Suprapubic skin (tissue), 4 donors: ENCODE data around the gene USH1C. TPM values are rescaled to one million over a fixed set of nuclear protein-coding genes. Genes with fewer than 3 reads are reported as not detected.

ENCODE experiments used
- DNase-seq, 2 donors: peaks; one replicate each; pipeline ENCODE4 v3.0.0-alpha.2; 2019; ENCODE audit warnings: low spot score in 2 of 2
- H3K27ac ChIP-seq: fragments of 200-600 bp; sonication (generic); one replicate; pipeline ENCODE4 v1.5.1; 2019
- H3K27me3 ChIP-seq: fragments of 200-600 bp; sonication (generic); one replicate; pipeline ENCODE4 v1.5.1; 2019
- H3K36me3 ChIP-seq: fragments of 200-600 bp; sonication (generic); one replicate; pipeline ENCODE4 v1.5.1; 2019
- H3K4me1 ChIP-seq: fragments of 200-600 bp; sonication (generic); one replicate; pipeline ENCODE4 v1.5.1; 2019
- H3K4me3 ChIP-seq: fragments of 200-600 bp; sonication (generic); one replicate; pipeline ENCODE4 v1.5.1; 2019; ENCODE audit warnings: mild to moderate bottlenecking
- H3K9me3 ChIP-seq: fragments of 200-600 bp; sonication (generic); one replicate; pipeline ENCODE4 v1.5.1; 2019
- CTCF ChIP-seq, 2 donors: fragments of 200-600 bp in 1 of 2; fragments of 450-650 bp in 1 of 2; sonication (generic) in 1 of 2; IDR thresholded peaks; one replicate each; pipeline ENCODE4 v1.5.1; 2016 to 2019; ENCODE audit warnings: antibody characterized with exemption in 2 of 2, mild to moderate bottlenecking in 1 of 2, moderate library complexity in 1 of 2
- EP300 ChIP-seq: sonication (generic); formaldehyde crosslinking; IDR thresholded peaks from one replicate; pipeline ENCODE4 v1.6.1; 2017; ENCODE audit warnings: antibody characterized with exemption
- POLR2A ChIP-seq, 2 donors: fragments of 450-650 bp; IDR thresholded peaks; one replicate each; pipeline ENCODE4 v1.6.1; 2017; ENCODE audit warnings: antibody characterized with exemption in 2 of 2, mild to moderate bottlenecking in 2 of 2, moderate library complexity in 2 of 2
- POLR2AphosphoS5 ChIP-seq, 3 donors: sonication (generic); formaldehyde crosslinking; IDR thresholded peaks; one replicate each; pipeline ENCODE4 v1.6.1; 2017; ENCODE audit warnings: antibody characterized with exemption in 3 of 3
- WGBS: methylation state at CpG from one replicate; pipeline ENCODE4 v1.1.5; 2018; 5-methylcytosine and 5-hydroxymethylcytosine counted together
- total RNA-seq, 4 donors: library from RNA; depleted of rRNA; stranded (reverse); fragments of >200 nt; gene quantifications; one replicate each; pipeline ENCODE4 v1.1.0, GENCODE V29; 2016

The USH1C gene
- total RNA-seq, 4 donors from 2014 or later: not detected

DNA sequence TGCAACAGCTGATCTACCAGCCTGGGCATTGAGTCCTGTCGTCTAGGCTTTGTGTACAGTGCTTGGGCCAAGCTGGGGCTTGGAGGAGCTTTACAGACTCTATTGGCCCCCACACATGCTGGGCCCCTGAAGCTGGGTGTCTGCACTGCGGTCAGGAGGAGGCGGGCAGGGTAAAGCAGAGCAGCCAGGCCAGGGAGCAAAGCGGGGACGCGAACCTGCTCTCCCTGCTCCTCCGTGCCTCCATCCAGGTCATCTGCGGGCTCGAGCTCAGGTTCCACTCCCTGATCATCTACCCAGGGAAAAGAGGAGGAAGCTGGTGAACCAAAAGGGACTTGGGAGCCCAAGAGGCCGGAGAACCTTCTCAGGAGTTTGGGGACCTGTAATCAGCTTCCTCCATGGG lies 27.0 kb downstream of the USH1C start:
- Histone ChIP-seq H3K9me3 (no peaks in the 10 kb centered on the region), H3K4me3 (no peak overlapping the region), H3K36me3 (no peaks in the 10 kb centered on the region), H3K4me1 (no peaks in the 10 kb centered on the region), H3K27ac (no peak overlapping the region), H3K27me3 (peaks cover 5% of the 10 kb centered on the region)
- DNase-seq: no peak
- TF ChIP-seq CTCF (IDR thresholded peaks at IDR 0.05) (no peak), POLR2AphosphoS5 (IDR thresholded peaks at IDR 0.05) (no peak)
- 88% methylated on average over 6 of the region's 10 CpGs for WGBS

DNA sequence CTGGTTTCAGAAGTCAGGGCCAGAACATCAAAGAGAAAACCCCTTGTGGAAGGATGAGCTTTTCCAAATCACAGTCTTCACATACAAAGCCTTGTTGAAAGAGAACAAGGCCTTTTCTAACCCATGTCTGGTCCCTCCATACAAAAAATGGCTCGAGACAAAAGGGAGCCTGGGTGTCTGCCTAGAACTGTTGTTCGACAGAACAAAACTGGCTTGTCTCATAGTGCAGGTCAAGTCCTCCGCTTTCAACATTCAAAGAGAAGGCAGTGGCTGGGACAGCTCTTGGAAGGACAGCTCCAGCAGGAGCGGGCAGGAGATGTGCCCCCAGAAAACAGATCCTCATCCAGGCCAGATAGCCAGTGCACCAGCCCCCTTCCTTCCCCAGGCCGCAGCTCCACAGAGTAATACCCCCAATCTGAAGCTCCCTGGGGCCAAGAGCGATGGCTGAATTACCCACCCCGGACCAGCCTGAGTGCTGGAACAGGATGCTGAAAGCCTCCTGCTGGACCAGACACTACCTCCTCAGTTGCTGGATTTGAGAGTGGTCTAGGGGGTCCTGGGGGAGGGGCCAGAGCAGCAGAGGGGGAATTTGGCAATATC lies 27.6 kb downstream of the USH1C start:
- DNase-seq: no peak
- 88% methylated on average over 5 of the region's 7 CpGs for WGBS
- TF ChIP-seq POLR2A (IDR thresholded peaks at IDR 0.05): no peak
- TF ChIP-seq POLR2AphosphoS5 (IDR thresholded peaks at IDR 0.05): no peak
- TF ChIP-seq EP300: no peak
- TF ChIP-seq CTCF (IDR thresholded peaks at IDR 0.05): no peak
- Histone ChIP-seq H3K4me3 (no peak overlapping the region), H3K9me3 (no peaks in the 10 kb centered on the region), H3K27ac (no peak overlapping the region), H3K27me3 (peaks cover 5% of the 10 kb centered on the region), H3K36me3 (no peaks in the 10 kb centered on the region), H3K4me1 (no peaks in the 10 kb centered on the region)

DNA sequence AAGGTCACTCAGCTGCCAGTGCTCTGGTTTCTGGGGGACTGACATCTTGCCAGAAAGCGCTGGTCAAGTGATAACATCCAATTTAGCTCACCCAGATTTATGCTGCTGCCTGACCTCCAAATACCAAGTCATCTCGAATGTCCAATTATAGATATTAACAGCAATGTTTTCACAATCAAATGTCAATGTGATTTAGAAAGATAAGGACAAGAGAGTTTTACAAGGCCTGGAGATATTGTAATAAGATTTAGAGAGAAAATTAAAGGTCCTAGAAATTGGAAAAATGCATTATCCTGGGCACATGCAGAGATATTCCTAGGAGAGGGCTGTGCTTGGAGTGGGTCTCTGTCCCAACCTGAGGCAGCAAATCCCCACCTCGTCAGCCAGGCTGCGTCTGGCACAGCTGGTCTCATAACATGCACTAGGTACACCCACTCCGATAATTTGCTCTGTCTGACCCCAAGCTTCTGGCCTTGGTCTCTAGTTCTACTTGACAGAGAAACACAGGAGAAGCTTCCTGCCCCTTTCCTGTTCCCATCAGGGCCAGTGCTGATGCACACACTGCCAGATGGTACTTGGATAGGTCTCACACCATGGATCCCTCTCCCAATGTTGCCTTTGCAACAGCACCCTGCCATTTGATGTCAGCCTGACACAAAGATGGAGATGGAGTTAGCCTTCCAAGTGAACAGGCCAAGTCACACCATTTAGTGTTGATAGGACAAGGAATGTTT lies 28.6 kb downstream of the USH1C start:
- TF ChIP-seq CTCF (IDR thresholded peaks at IDR 0.05): no peak
- TF ChIP-seq EP300: no peak
- no peak for TF ChIP-seq POLR2AphosphoS5 (IDR thresholded peaks at IDR 0.05)
- no peak for TF ChIP-seq POLR2A (IDR thresholded peaks at IDR 0.05)
- 61% methylated on average over 5 of the region's 5 CpGs for WGBS
- no peak for DNase-seq

DNA sequence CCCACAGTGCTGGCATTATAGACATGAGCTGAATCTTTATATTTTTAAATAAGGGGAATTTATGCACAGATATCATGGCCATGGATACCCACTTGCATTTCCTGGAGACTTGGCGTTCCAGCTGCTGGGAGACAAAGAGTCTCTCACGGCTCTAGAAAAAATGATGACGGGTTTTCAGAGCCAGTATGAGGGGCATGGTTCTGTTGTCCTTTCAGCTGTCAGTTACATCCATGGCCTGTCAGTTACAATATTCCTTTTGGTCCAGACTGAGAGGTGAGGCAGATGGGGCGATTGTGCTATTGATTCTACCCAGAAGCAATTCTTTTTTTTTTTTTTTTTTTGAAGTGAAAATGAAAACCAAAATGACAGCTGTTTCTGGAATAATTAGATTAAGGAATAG lies 29.7 kb downstream of the USH1C start:
- Histone ChIP-seq H3K36me3 (no peaks in the 10 kb centered on the region), H3K27ac (no peak overlapping the region), H3K4me1 (no peaks in the 10 kb centered on the region), H3K9me3 (no peaks in the 10 kb centered on the region), H3K27me3 (peaks cover 10% of the 10 kb centered on the region), H3K4me3 (no peak overlapping the region)
- DNase-seq: no peak
- WGBS: 80% methylated on average over 4 of the region's 4 CpGs
- no peak for TF ChIP-seq CTCF (IDR thresholded peaks at IDR 0.05)
- TF ChIP-seq POLR2A (IDR thresholded peaks at IDR 0.05): no peak
- TF ChIP-seq POLR2AphosphoS5 (IDR thresholded peaks at IDR 0.05): no peak
- TF ChIP-seq EP300: no peak

More for the DNA sequence above, 28.6 kb downstream of the USH1C start:
- no peaks in the 10 kb centered on the region for H3K9me3 ChIP-seq
- no peaks in the 10 kb centered on the region for H3K36me3 ChIP-seq
- no peak overlapping the region for H3K27ac ChIP-seq
- H3K4me3 ChIP-seq: no peak overlapping the region
- peaks cover 5% of the 10 kb centered on the region for H3K27me3 ChIP-seq
- no peaks in the 10 kb centered on the region for H3K4me1 ChIP-seq

DNA sequence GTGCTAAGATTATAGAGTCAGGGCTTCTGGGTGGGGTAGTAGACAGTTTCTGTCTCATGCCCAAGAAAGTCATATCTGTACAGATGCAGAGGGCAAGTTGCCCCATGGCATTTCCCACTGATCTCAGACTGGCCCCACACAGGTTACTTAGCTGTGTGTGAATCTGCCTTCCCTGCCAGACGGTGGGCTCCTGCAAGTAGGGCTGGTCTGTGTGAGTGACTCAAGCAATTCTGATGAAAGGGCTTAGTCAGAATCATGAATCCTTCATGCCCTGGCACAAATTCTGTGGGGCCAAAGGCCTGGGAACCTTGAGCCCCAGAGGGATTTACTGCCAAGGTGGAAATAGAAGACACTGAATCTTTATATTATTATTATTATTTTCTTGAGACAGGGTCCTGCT lies 30.4 kb downstream of the USH1C start:
- TF ChIP-seq POLR2A (IDR thresholded peaks at IDR 0.05) (no peak), POLR2AphosphoS5 (IDR thresholded peaks at IDR 0.05) (no peak), EP300 (no peak), CTCF (IDR thresholded peaks at IDR 0.05) (no peak)
- H3K36me3 ChIP-seq: no peaks in the 10 kb centered on the region
- H3K9me3 ChIP-seq: no peaks in the 10 kb centered on the region
- WGBS: 83% methylated on average over 1 of the region's 1 CpG
- H3K27ac ChIP-seq: no peak overlapping the region
- peaks cover 14% of the 10 kb centered on the region for H3K27me3 ChIP-seq
- no peaks in the 10 kb centered on the region for H3K4me1 ChIP-seq
- no peak overlapping the region for H3K4me3 ChIP-seq
- DNase-seq: no peak
